Nephron (organoid): ENCODE data around the gene ZCWPW2.

ENCODE experiments used
- H3K27ac Mint-ChIP-seq, 3 experiments: 2 replicates each; pipeline ENCODE4 v1.8.0; 2020; ENCODE audit warnings: mixed read lengths in 3 of 3, mild to moderate bottlenecking in 2 of 3, moderate library complexity in 1 of 3
- H3K27me3 Mint-ChIP-seq: 2 replicates; pipeline ENCODE4 v1.8.0; 2021; ENCODE audit warnings: low read depth, mild to moderate bottlenecking, moderate library complexity, mixed read lengths
- H3K36me3 Mint-ChIP-seq: 2 replicates; pipeline ENCODE4 v1.8.0; 2020; ENCODE audit warnings: low read depth, mixed read lengths
- H3K4me1 Mint-ChIP-seq: 2 replicates; pipeline ENCODE4 v1.8.0; 2020; ENCODE audit warnings: mixed read lengths
- H3K4me3 Mint-ChIP-seq, 3 experiments: 2 replicates each; pipeline ENCODE4 v1.8.0; 2020; ENCODE audit warnings: mild to moderate bottlenecking in 3 of 3, mixed read lengths in 3 of 3, moderate library complexity in 2 of 3
- H3K9me3 Mint-ChIP-seq: 2 replicates; pipeline ENCODE4 v1.8.0; 2020; ENCODE audit warnings: mixed read lengths
- TF ChIP-seq, protein P1 (sequence below), 3 experiments: fragments of 200-600 bp; sonication (generic); IDR thresholded peaks; one replicate each; pipeline ENCODE4 v1.5.0; 2021; ENCODE audit warnings: antibody characterized with exemption in 3 of 3; ENCODE audit not compliant: unreplicated experiment in 3 of 3

ZCWPW2 gene

DNA sequence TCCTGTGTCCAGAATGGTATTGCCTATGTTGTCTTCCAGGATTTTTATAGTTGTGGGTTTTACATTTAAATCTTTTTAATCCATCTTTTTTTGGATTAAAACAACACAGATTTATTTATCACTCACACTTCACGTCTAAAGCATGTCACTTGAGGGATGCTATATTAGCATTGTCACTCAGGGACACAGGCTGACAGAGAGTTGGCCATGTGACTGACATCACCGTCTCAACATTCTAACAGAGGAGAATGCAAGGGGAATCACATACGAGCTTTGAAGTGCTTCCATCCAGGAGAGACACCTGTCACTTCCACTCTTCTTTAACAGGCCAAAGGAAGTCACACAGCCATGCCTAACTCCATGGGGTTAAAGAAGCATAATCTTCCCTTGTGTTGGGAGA lies 204.7 kb downstream of the ZCWPW2 start:
- no peaks in the 10 kb centered on the region for H3K27me3 Mint-ChIP-seq
- no peaks in the 10 kb centered on the region for H3K4me1 Mint-ChIP-seq
- no peaks in the 10 kb centered on the region for H3K9me3 Mint-ChIP-seq
- no peaks in the 10 kb centered on the region for H3K36me3 Mint-ChIP-seq
- H3K4me3 Mint-ChIP-seq: no peak overlapping the region
- TF ChIP-seq, protein P1, sequence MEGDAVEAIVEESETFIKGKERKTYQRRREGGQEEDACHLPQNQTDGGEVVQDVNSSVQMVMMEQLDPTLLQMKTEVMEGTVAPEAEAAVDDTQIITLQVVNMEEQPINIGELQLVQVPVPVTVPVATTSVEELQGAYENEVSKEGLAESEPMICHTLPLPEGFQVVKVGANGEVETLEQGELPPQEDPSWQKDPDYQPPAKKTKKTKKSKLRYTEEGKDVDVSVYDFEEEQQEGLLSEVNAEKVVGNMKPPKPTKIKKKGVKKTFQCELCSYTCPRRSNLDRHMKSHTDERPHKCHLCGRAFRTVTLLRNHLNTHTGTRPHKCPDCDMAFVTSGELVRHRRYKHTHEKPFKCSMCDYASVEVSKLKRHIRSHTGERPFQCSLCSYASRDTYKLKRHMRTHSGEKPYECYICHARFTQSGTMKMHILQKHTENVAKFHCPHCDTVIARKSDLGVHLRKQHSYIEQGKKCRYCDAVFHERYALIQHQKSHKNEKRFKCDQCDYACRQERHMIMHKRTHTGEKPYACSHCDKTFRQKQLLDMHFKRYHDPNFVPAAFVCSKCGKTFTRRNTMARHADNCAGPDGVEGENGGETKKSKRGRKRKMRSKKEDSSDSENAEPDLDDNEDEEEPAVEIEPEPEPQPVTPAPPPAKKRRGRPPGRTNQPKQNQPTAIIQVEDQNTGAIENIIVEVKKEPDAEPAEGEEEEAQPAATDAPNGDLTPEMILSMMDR (IDR thresholded peaks at IDR 0.05; ENCODE audit: unreplicated experiment in 3 of 3): no peak
- H3K27ac Mint-ChIP-seq: no peak overlapping the region

DNA sequence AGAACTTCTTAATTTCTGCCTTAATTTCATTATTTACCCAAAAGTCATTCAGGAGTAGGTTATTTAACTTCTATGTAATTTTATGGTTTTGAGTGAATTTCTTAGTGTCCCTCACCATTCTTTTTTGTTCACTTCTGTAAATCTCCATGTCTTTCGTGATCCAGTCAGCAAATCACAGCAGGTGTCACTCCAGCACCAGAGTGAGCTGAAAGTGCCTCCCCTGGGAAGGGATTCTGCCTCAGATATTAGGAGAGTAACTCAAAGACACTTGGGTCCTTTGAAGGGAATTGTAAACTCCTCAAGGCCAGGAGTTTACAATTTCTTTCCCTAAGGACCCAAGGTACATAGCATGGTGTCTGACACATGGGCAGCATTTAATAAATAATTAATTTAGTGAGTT lies 207.7 kb downstream of the ZCWPW2 start:
- no peak overlapping the region for H3K27ac Mint-ChIP-seq
- no peaks in the 10 kb centered on the region for H3K36me3 Mint-ChIP-seq
- TF ChIP-seq, protein P1 (IDR thresholded peaks at IDR 0.05; ENCODE audit: unreplicated experiment in 3 of 3): no peak
- H3K9me3 Mint-ChIP-seq: no peaks in the 10 kb centered on the region
- H3K27me3 Mint-ChIP-seq: no peaks in the 10 kb centered on the region
- no peaks in the 10 kb centered on the region for H3K4me1 Mint-ChIP-seq
- H3K4me3 Mint-ChIP-seq: no peak overlapping the region

- no peaks in the 10 kb centered on the region for H3K36me3 Mint-ChIP-seq
- no peak overlapping the region for H3K4me3 Mint-ChIP-seq
- H3K4me1 Mint-ChIP-seq: no peaks in the 10 kb centered on the region
- TF ChIP-seq, protein P1 (IDR thresholded peaks at IDR 0.05; ENCODE audit: unreplicated experiment in 3 of 3): no peak
- H3K27me3 Mint-ChIP-seq: no peaks in the 10 kb centered on the region
- H3K27ac Mint-ChIP-seq: no peak overlapping the region
- H3K9me3 Mint-ChIP-seq: no peaks in the 10 kb centered on the region
These were observed 215.7 kb downstream of the ZCWPW2 start for GRCh38 chr3:28564211-28564610.

DNA sequence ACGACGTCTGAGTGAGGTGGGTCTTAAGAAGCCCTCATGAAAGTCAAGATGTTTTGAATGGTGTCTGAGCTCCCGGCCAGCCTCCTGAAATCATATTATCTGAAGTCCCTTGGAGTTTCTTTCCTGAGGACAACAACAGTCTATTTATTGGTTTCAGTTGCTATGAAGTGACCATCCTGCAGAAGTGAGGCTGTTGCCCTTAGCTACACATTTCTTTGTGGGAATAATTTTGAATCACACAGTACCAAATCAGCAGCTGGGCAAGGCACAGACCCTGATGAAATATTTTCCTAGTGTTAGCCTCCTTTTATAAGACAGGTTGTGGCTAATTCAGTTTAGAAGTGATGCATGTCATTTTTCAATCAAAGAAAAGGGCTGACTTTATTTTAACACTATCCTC lies 220.8 kb downstream of the ZCWPW2 start:
- Mint-ChIP-seq H3K9me3 (no peaks in the 10 kb centered on the region), H3K27ac (no peak overlapping the region), H3K27me3 (peaks cover 14% of the 10 kb centered on the region), H3K4me1 (peaks cover 5% of the 10 kb centered on the region), H3K4me3 (no peak overlapping the region), H3K36me3 (no peaks in the 10 kb centered on the region)
- TF ChIP-seq, protein P1 (IDR thresholded peaks at IDR 0.05; ENCODE audit: unreplicated experiment in 3 of 3): no peak

DNA sequence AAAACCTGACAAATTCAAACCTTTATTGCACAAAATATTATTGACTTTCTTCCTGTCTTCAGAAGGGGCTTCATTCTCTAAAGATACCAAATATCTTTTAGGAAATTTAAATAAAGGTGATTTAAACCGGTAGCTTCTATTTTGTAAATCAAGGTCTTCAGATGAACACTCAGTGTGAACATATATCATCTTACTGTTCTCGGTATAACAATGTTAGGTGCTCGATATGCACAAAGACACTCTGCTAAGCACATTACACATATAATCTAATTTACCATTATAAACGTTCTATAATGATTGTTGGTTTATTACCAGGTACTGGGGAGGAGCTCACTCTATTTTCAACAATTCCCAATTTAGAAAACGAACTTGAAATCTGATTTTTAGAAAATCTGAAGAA lies 225.5 kb downstream of the ZCWPW2 start:
- Mint-ChIP-seq H3K4me1 (peaks cover 27% of the 10 kb centered on the region), H3K9me3 (no peaks in the 10 kb centered on the region), H3K27me3 (peaks cover 56% of the 10 kb centered on the region), H3K36me3 (no peaks in the 10 kb centered on the region), H3K4me3 (peak overlapping the region; percentile 91 to 93 (median 91)), H3K27ac (no peak overlapping the region)
- TF ChIP-seq, protein P1 (IDR thresholded peaks at IDR 0.05; ENCODE audit: unreplicated experiment in 3 of 3): no peak

- H3K36me3 Mint-ChIP-seq: no peaks in the 10 kb centered on the region
- TF ChIP-seq, protein P1 (IDR thresholded peaks at IDR 0.05; ENCODE audit: unreplicated experiment in 3 of 3): no peak
- H3K4me3 Mint-ChIP-seq: peak overlapping the region; percentile 91 to 93 (median 91)
- H3K9me3 Mint-ChIP-seq: no peaks in the 10 kb centered on the region
- H3K27ac Mint-ChIP-seq: peak overlapping the region in 2 of 3 experiments; percentile 15 to 39
- H3K27me3 Mint-ChIP-seq: peaks cover 64% of the 10 kb centered on the region
- peaks cover 31% of the 10 kb centered on the region for H3K4me1 Mint-ChIP-seq
These were observed 226.7 kb downstream of the ZCWPW2 start for GRCh38 chr3:28575100-28575745.
